Measurements from ENCODE around the gene EVA1A. TPM values are rescaled to one million over a fixed set of nuclear protein-coding genes. Genes with fewer than 3 reads are reported as not detected.

The EVA1A gene
- polyA plus RNA-seq, 2 of the 4 experiments (the other 2 are of a cell fraction): 2.5 to 19.0 TPM

DNA sequence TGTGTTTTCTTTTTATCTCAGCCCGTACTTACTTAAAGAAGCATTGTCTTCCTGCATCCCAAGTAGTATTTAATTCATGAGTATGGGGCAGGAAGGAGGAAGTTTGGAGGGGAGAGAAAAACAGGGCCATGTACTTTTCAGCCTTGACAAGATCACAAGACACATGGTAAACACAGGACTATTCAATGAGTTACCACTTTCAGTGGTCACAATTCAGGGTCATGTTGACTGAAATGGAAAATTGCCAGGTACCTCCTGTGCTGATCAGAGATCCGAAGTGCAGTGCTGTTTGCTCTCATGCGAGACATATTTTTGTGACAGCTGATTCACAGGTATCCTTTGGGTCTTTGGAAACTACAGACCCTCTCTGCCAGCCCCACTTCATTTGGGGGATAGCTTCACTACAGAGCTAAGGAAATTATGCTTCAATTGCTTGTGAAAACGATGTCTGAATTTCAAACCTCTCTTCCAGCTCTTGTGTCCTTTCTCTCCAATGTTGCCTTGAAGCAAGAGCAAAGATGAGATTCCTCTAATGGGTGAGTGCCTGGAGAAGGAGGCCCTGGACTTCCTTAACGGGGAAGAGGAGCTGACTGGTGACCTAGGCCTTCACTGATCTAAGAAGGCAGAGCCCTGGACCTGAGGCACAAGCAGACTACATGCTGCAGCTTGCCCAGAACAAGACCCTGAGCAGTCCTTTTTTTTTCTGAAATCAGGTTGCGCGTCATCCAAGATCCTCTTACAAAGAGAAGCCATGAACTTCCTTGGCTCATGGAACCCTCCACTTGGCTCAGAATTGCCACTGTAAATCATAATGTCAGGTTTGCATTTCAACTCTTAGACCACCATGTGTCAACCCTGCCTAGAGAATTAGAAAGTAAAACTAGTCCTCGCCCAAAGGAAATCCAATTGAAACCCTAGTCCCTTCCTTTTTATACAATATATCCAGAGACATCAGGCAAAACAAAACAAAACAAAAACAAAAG lies 44.1 kb downstream of the EVA1A start:
- ChIA-PET POLR2A (no interaction called here), CTCF (interaction anchor here (1.4 to 1.9 kb wide), 3 partner anchors 12 to 92 kb away, joined by 3 to 8 read pairs (median 3); no protein-coding TSS in a partner anchor)
- ATAC-seq (no peak), DNase-seq (ENCODE audit: low read depth in 1 of 2, low spot score in 1 of 2) (no peak), FAIRE-seq (no peak)
- peaks cover 13% of the 10 kb centered on the region for H3K9me3 ChIP-seq
- H3K4me2 ChIP-seq: no peak overlapping the region
- H3K4me3 ChIP-seq: no peak overlapping the region
- TF ChIP-seq, protein P1, sequence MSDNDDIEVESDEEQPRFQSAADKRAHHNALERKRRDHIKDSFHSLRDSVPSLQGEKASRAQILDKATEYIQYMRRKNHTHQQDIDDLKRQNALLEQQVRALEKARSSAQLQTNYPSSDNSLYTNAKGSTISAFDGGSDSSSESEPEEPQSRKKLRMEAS (IDR thresholded peaks at IDR 0.05): no peak
- TF ChIP-seq NR3C1 (IDR thresholded peaks at IDR 0.05) (no peak), KDM5A (IDR thresholded peaks at IDR 0.05) (no peak), EP300 (IDR thresholded peaks at IDR 0.05) (no peak), POLR2A (IDR thresholded peaks at IDR 0.05; ENCODE audit: low read length) (no peak), BHLHE40 (IDR thresholded peaks at IDR 0.05; ENCODE audit: low read depth, low read length) (no peak), ESRRA (IDR thresholded peaks at IDR 0.05; ENCODE audit: borderline replicate concordance, low read length) (no peak), TFCP2L1 (CRISPR knock-in tag; IDR thresholded peaks at IDR 0.05) (no peak), HOXB13 (CRISPR knock-in tag; IDR thresholded peaks at IDR 0.05; ENCODE audit: low read depth) (no peak), HEYL (CRISPR knock-in tag; IDR thresholded peaks at IDR 0.05) (no peak)
- TF ChIP-seq, protein P2, sequence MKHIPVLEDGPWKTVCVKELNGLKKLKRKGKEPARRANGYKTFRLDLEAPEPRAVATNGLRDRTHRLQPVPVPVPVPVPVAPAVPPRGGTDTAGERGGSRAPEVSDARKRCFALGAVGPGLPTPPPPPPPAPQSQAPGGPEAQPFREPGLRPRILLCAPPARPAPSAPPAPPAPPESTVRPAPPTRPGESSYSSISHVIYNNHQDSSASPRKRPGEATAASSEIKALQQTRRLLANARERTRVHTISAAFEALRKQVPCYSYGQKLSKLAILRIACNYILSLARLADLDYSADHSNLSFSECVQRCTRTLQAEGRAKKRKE (CRISPR knock-in tag; IDR thresholded peaks at IDR 0.05; ENCODE audit: low read depth): no peak
- TF ChIP-seq, protein P3, sequence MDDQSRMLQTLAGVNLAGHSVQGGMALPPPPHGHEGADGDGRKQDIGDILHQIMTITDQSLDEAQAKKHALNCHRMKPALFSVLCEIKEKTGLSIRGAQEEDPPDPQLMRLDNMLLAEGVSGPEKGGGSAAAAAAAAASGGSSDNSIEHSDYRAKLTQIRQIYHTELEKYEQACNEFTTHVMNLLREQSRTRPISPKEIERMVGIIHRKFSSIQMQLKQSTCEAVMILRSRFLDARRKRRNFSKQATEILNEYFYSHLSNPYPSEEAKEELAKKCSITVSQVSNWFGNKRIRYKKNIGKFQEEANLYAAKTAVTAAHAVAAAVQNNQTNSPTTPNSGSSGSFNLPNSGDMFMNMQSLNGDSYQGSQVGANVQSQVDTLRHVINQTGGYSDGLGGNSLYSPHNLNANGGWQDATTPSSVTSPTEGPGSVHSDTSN (IDR thresholded peaks at IDR 0.05): no peak
- TF ChIP-seq, protein P4, sequence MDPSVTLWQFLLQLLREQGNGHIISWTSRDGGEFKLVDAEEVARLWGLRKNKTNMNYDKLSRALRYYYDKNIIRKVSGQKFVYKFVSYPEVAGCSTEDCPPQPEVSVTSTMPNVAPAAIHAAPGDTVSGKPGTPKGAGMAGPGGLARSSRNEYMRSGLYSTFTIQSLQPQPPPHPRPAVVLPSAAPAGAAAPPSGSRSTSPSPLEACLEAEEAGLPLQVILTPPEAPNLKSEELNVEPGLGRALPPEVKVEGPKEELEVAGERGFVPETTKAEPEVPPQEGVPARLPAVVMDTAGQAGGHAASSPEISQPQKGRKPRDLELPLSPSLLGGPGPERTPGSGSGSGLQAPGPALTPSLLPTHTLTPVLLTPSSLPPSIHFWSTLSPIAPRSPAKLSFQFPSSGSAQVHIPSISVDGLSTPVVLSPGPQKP (IDR thresholded peaks at IDR 0.05; ENCODE audit: low read depth, low read length): no peak
- TF ChIP-seq, protein P5, sequence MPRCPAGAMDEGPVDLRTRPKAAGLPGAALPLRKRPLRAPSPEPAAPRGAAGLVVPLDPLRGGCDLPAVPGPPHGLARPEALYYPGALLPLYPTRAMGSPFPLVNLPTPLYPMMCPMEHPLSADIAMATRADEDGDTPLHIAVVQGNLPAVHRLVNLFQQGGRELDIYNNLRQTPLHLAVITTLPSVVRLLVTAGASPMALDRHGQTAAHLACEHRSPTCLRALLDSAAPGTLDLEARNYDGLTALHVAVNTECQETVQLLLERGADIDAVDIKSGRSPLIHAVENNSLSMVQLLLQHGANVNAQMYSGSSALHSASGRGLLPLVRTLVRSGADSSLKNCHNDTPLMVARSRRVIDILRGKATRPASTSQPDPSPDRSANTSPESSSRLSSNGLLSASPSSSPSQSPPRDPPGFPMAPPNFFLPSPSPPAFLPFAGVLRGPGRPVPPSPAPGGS (IDR thresholded peaks at IDR 0.05): no peak
- WGBS (ENCODE audit: missing lambda C conversion rate): 52% methylated on average over 8 of the region's 8 CpGs
- no peaks in the 10 kb centered on the region for H3K4me1 ChIP-seq
- no peak overlapping the region for H3K27ac ChIP-seq

DNA sequence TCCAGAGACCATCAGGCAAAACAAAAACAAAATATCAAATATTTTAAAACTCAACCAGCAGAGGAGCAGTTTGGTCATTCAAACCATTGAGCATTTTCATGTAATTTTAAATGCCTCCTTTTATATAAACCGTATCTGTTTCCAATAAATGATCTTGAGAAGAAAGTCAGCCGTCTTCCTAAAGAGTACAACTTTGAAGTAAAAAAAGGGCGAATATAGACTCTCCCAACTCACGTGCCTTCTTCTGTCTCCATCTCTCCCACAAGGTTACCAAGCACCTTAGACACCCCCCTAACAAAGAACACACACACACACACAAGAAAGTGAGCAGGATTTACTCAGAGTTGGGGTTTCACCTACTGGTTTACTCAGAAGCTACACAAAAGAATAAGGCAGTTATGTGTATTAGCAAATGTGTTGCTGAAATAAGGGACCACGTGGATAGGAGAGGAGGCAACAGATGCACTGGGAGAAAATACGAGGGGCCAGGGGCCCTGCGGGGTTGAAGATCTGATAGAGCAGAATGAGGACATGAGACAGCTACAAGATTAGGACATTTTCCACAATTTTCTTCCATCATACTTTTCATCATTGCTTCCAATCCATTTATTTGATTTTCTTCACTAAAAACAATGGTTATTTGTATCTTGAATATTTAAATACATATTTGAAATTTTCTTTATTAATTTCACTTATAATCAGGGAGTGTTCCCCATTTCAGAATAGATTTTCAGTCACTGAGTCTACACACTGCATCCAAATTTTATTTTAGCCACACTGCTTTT lies 45.0 kb downstream of the EVA1A start:
- TF ChIP-seq HOXA7 (CRISPR knock-in tag; IDR thresholded peaks at IDR 0.05): no peak
- no peak for TF ChIP-seq JUNB (IDR thresholded peaks at IDR 0.05)
- TF ChIP-seq CBX8 (IDR thresholded peaks at IDR 0.05): no peak
- TF ChIP-seq EHF (CRISPR knock-in tag; IDR thresholded peaks at IDR 0.05): no peak
- TF ChIP-seq HEYL (CRISPR knock-in tag; IDR thresholded peaks at IDR 0.05): no peak
- TF ChIP-seq POLR2AphosphoS2 (conservative IDR thresholded peaks at IDR 0.05; ENCODE audit: low read length): no peak
- TF ChIP-seq TP53 (CRISPR knock-in tag; IDR thresholded peaks at IDR 0.05): no peak
- no peak for TF ChIP-seq POLR2A (IDR thresholded peaks at IDR 0.05; ENCODE audit: low read length)
- no peak for TF ChIP-seq RNF2 (IDR thresholded peaks at IDR 0.05; ENCODE audit: borderline replicate concordance, low read depth)
- TF ChIP-seq MAZ (IDR thresholded peaks at IDR 0.05; ENCODE audit: borderline replicate concordance, low read depth, low read length): no peak
- no peak for TF ChIP-seq GATA3 (IDR thresholded peaks at IDR 0.05; ENCODE audit: borderline replicate concordance)
- TF ChIP-seq, protein P3 (IDR thresholded peaks at IDR 0.05): no peak
- TF ChIP-seq HOXB5 (CRISPR knock-in tag; IDR thresholded peaks at IDR 0.05): no peak
- no peak for TF ChIP-seq ZFP36 (IDR thresholded peaks at IDR 0.05; ENCODE audit: borderline replicate concordance, partially characterized antibody)
- no peak for TF ChIP-seq MAFK (IDR thresholded peaks at IDR 0.05; ENCODE audit: partially characterized antibody)
- TF ChIP-seq ZNF302 (CRISPR knock-in tag; IDR thresholded peaks at IDR 0.05): no peak
- TF ChIP-seq CBX2 (IDR thresholded peaks at IDR 0.05; ENCODE audit: borderline replicate concordance, low read depth): no peak
- TF ChIP-seq ZC3H11A (IDR thresholded peaks at IDR 0.05): no peak
- no peak for TF ChIP-seq SMC3 (IDR thresholded peaks at IDR 0.05)
- no peak for TF ChIP-seq EHMT2 (IDR thresholded peaks at IDR 0.05; ENCODE audit: low read depth)
- Histone ChIP-seq H3K4me2 (no peak overlapping the region), H3K9me3 (peaks cover 13% of the 10 kb centered on the region), H3K4me1 (no peaks in the 10 kb centered on the region), H3K4me3 (no peak overlapping the region), H3K27ac (no peak overlapping the region)
- ATAC-seq (no peak), DNase-seq (ENCODE audit: low read depth in 1 of 2, low spot score in 1 of 2) (no peak), FAIRE-seq (no peak)
- WGBS (ENCODE audit: missing lambda C conversion rate): 46% methylated on average over 7 of the region's 7 CpGs
- ChIA-PET POLR2A (no interaction called here), CTCF (interaction anchor here (1.2 kb wide), 1 partner anchor 49 kb away, joined by 4 read pairs; no protein-coding TSS in a partner anchor)
